Endothelial cell of umbilical vein (primary cell): ENCODE results near the gene GNB1. TPM values are rescaled to one million over a fixed set of nuclear protein-coding genes. Genes with fewer than 3 reads are reported as not detected.

Source experiments
- BruUV-seq: library from RNA; stranded (reverse); fragments of 400-500 nt; replicated peaks from 2 replicates; lab custom pipeline; 2021; lab: Mats Ljungman, UMichigan
- CTCF ChIA-PET: fragments of 300-600, 350-600 bp; sonication (Branson Sonifier 250); formaldehyde crosslinking; loops from one replicate; lab custom pipeline; 2021; ENCODE audit warnings: antibody characterized with exemption, inconsistent platforms; lab: Charles Lee
- POLR2A ChIA-PET: fragments of 300-600, 350-600 bp; sonication (Branson Sonifier 250); formaldehyde crosslinking; loops from one replicate; lab custom pipeline; 2021; ENCODE audit warnings: antibody characterized with exemption, inconsistent platforms; lab: Charles Lee
- DNase-seq: peaks from one replicate; pipeline ENCODE4 v3.0.0-alpha.2; 2011; ENCODE audit warnings: low read depth, low spot score
- FAIRE-seq: peaks from 2 replicates; lab custom pipeline; 2011; peaks lifted over from hg19 to GRCh38; lab: Jason Lieb, UNC
- H2AFZ ChIP-seq: 2 replicates; pipeline ENCODE4 v1.6.0; 2012; ENCODE audit warnings: low read depth, low read length, control low read depth, inconsistent platforms
- H3K27ac ChIP-seq: 2 replicates; pipeline ENCODE4 v1.5.1; 2011; ENCODE audit warnings: low read depth, mild to moderate bottlenecking, control low read depth, low read length, moderate library complexity; ENCODE audit not compliant: insufficient read depth
- H3K27me3 ChIP-seq, 2 experiments: 2 replicates each; pipeline versions ENCODE4 v1.6.0 to v1.6.1; 2011; ENCODE audit warnings: low read length in 2 of 2, mixed read lengths in 1 of 2; ENCODE audit not compliant: control insufficient read depth in 2 of 2, insufficient read depth in 2 of 2
- H3K36me3 ChIP-seq, 2 experiments: 2 replicates in 1 of 2; 3 replicates in 1 of 2; pipeline ENCODE4 v1.5.1; 2011; ENCODE audit warnings: low read length in 2 of 2, mild to moderate bottlenecking in 1 of 2, moderate library complexity in 1 of 2; ENCODE audit not compliant: control insufficient read depth in 2 of 2, insufficient read depth in 2 of 2; ENCODE audit errors: extremely low read depth in 1 of 2
- H3K4me1 ChIP-seq: 3 replicates; pipeline ENCODE4 v1.5.1; 2011; ENCODE audit warnings: mild to moderate bottlenecking, low read length; ENCODE audit not compliant: control insufficient read depth, insufficient read depth; ENCODE audit errors: extremely low read depth
- H3K4me2 ChIP-seq: 2 replicates; pipeline ENCODE4 v1.6.1; 2011; ENCODE audit warnings: low read length, control low read depth, mixed read lengths; ENCODE audit not compliant: insufficient read depth
- H3K4me3 ChIP-seq, 3 experiments: fragments of 200-600 bp in 1 of 3; sonication (generic), shearing (Covaris generic) in 1 of 3; replicated peaks in 1 of 3; 2 replicates each; pipeline ENCODE4 v1.5.1; 2011 to 2016; ENCODE audit warnings: control low read depth in 3 of 3, low read length in 3 of 3, mild to moderate bottlenecking in 2 of 3, inconsistent platforms in 1 of 3, low read depth in 1 of 3, moderate library complexity in 1 of 3; ENCODE audit not compliant: insufficient read depth in 1 of 3
- H3K79me2 ChIP-seq: 2 replicates; pipeline ENCODE4 v1.6.0; 2012; ENCODE audit warnings: low read length, inconsistent platforms; ENCODE audit not compliant: control insufficient read depth, insufficient read depth
- H3K9ac ChIP-seq: replicated peaks from 2 replicates; pipeline ENCODE3; 2011; ENCODE audit warnings: low read length, control low read depth; ENCODE audit not compliant: insufficient read depth; ENCODE audit errors: extremely low read depth
- H3K9me1 ChIP-seq: replicated peaks from 3 replicates; pipeline ENCODE4 v1.6.0; 2011; ENCODE audit warnings: mild to moderate bottlenecking, low read length; ENCODE audit not compliant: control insufficient read depth, insufficient read depth; ENCODE audit errors: extremely low read depth
- H3K9me3 ChIP-seq: replicated peaks from 2 replicates; pipeline ENCODE4 v1.5.1; 2012; ENCODE audit warnings: low read length, inconsistent platforms; ENCODE audit not compliant: control insufficient read depth, insufficient read depth
- H4K20me1 ChIP-seq: replicated peaks from 2 replicates; pipeline ENCODE3; 2011; ENCODE audit warnings: mild to moderate bottlenecking, low read length; ENCODE audit not compliant: control insufficient read depth, insufficient read depth; ENCODE audit errors: extremely low read depth
- EZH2 ChIP-seq: IDR thresholded peaks from 2 replicates; pipeline ENCODE4 v1.6.1; 2012; ENCODE audit warnings: borderline replicate concordance, low read depth, mild to moderate bottlenecking, moderate library complexity, low read length, inconsistent platforms; ENCODE audit not compliant: severe bottlenecking
- FOS ChIP-seq: IDR thresholded peaks from 2 replicates; pipeline ENCODE4 v1.6.1; 2011; ENCODE audit warnings: mild to moderate bottlenecking, low read length, moderate library complexity, borderline replicate concordance; ENCODE audit not compliant: insufficient read depth
- GATA2 ChIP-seq: IDR thresholded peaks from 2 replicates; pipeline ENCODE4 v1.7.0; 2011; ENCODE audit warnings: low read depth, mild to moderate bottlenecking, moderate library complexity, mixed read lengths, low read length; ENCODE audit not compliant: insufficient read length, insufficient read depth
- JUN ChIP-seq: IDR thresholded peaks from 2 replicates; pipeline ENCODE4 v1.6.1; 2011; ENCODE audit warnings: borderline replicate concordance, low read depth; ENCODE audit not compliant: insufficient read length, insufficient read depth
- MYC ChIP-seq: IDR thresholded peaks from one replicate; pipeline ENCODE4 v1.6.1; 2011; ENCODE audit warnings: mild to moderate bottlenecking, low read depth, low read length
- POLR2A ChIP-seq: IDR thresholded peaks from 2 replicates; pipeline ENCODE4 v1.6.1; 2012; ENCODE audit warnings: low read depth, mild to moderate bottlenecking, control low read depth, low read length
- POLR2AphosphoS5 ChIP-seq: IDR thresholded peaks from 2 replicates; pipeline ENCODE4 v1.6.1; 2012; ENCODE audit warnings: low read depth, mild to moderate bottlenecking, control low read depth, low read length, moderate library complexity; ENCODE audit not compliant: insufficient read depth
- dilution Hi-C: fragments of 300-500 bp; cut with MboI; formaldehyde crosslinking; loops from one replicate; pipeline ENCODE4 v1.15.0; 2019; ENCODE audit warnings: low sequenced_read_pairs; ENCODE audit not compliant: extremely low pct_ligation_motif_present
- intact Hi-C: fragments of 100-400 bp; cut with micrococcal nuclease; formaldehyde crosslinking; loops from one replicate; pipeline ENCODE4 v1.10.0; 2022
- polyA plus RNA-seq, 4 experiments: library from polyadenylated mRNA; depleted of rRNA in 3 of 4; stranded (reverse) in 3 of 4; unstranded in 1 of 4; fragments of >200 nt; gene quantifications; 2 replicates each; pipeline versions ENCODE4 v1.2.1 to v1.2.3, GENCODE V29; 2011 to 2012; ENCODE audit warnings: missing spikeins in 1 of 4
- total RNA-seq: library from RNA; stranded (reverse); gene quantifications from 2 replicates; pipeline ENCODE4 v1.2.3, GENCODE V29; 2021
- TF ChIP-seq, protein P1 (sequence below), 2 donors: IDR thresholded peaks; 1 replicate in 1 of 2; 2 replicates in 1 of 2; pipeline ENCODE4 v1.5.1; 2011; ENCODE audit warnings: low read length in 2 of 2, mild to moderate bottlenecking in 2 of 2, moderate library complexity in 2 of 2, control low read depth in 1 of 2, inconsistent platforms in 1 of 2, low read depth in 1 of 2; ENCODE audit not compliant: insufficient read depth in 1 of 2; ENCODE audit errors: extremely low read depth in 1 of 2
- TF ChIP-seq, protein P2 (sequence below): IDR thresholded peaks from 2 replicates; pipeline ENCODE4 v1.6.1; 2011; ENCODE audit not compliant: insufficient read depth, insufficient read length

GNB1 gene
- total and polyA plus RNA-seq, 2 donors (not counting 3 experiments of a cell fraction or from before 2014, with no cell fraction given): 501 to 529 TPM

DNA sequence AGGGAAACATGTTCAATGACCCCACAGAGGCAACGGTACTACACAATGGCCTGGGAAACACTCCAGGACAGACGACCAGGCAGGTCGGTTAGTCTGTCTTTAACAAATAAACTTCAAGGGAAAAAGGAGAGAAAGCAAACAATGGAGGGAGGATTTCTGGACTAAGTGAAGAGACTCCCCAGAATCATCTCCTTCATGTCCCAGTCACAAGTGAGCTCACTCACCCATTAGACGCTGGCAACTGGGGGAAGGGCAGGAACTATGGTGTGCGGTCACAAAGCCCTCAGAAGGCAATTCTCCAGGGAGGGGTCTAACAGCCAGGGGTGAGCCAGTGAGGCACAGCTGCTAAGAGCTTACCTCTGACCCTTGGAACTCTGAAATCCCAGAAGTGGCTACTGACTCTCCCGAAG, 57.0 kb downstream of the GNB1 start:
- Histone ChIP-seq H4K20me1 (peaks cover 7% of the 10 kb centered on the region), H3K9me1 (no peaks in the 10 kb centered on the region), H3K27ac (no peak overlapping the region), H3K27me3 (no peaks in the 10 kb centered on the region), H3K9ac (no peak overlapping the region), H3K79me2 (peaks cover 91% of the 10 kb centered on the region), H3K36me3 (peaks cover 15 to 16% of the 10 kb centered on the region in 2 experiments), H3K9me3 (no peaks in the 10 kb centered on the region), H3K4me1 (no peaks in the 10 kb centered on the region), H2AFZ (no peak overlapping the region), H3K4me2 (no peak overlapping the region), H3K4me3 (no peak overlapping the region)
- no peak for TF ChIP-seq EZH2
- no peak for TF ChIP-seq GATA2
- TF ChIP-seq POLR2AphosphoS5: no peak
- no peak for TF ChIP-seq POLR2A
- TF ChIP-seq, protein P1, sequence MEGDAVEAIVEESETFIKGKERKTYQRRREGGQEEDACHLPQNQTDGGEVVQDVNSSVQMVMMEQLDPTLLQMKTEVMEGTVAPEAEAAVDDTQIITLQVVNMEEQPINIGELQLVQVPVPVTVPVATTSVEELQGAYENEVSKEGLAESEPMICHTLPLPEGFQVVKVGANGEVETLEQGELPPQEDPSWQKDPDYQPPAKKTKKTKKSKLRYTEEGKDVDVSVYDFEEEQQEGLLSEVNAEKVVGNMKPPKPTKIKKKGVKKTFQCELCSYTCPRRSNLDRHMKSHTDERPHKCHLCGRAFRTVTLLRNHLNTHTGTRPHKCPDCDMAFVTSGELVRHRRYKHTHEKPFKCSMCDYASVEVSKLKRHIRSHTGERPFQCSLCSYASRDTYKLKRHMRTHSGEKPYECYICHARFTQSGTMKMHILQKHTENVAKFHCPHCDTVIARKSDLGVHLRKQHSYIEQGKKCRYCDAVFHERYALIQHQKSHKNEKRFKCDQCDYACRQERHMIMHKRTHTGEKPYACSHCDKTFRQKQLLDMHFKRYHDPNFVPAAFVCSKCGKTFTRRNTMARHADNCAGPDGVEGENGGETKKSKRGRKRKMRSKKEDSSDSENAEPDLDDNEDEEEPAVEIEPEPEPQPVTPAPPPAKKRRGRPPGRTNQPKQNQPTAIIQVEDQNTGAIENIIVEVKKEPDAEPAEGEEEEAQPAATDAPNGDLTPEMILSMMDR (IDR thresholded peaks at IDR 0.05; ENCODE audit: extremely low read depth in 1 of 2, insufficient read depth in 1 of 2, low read depth in 1 of 2, low read length in 2 of 2): no peak
- no peak for TF ChIP-seq FOS
- TF ChIP-seq JUN: no peak
- TF ChIP-seq, protein P2, sequence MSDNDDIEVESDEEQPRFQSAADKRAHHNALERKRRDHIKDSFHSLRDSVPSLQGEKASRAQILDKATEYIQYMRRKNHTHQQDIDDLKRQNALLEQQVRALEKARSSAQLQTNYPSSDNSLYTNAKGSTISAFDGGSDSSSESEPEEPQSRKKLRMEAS: no peak
- TF ChIP-seq MYC: no peak
- intact Hi-C loops (no loop called here), dilution Hi-C loops (no loop called here)
- no TSS peak for BruUV-seq
- ChIA-PET POLR2A (no interaction called here), CTCF (no interaction called here)
- FAIRE-seq: no peak
- no peak for DNase-seq
